Hypothalamus (tissue), 51 donors: ENCODE results near the gene EML1.

Experiments
- DNase-seq, 51 donors: peaks; one replicate each; lab custom pipeline; 2025; lab: John Stamatoyannopoulos, UW

Gene EML1

GRCh38 chr14:99918781-99919180 is 125.6 kb downstream of the EML1 start:
- DNase-seq, result peak in 2 of 51 donors; percentile 7 to 13

DNA sequence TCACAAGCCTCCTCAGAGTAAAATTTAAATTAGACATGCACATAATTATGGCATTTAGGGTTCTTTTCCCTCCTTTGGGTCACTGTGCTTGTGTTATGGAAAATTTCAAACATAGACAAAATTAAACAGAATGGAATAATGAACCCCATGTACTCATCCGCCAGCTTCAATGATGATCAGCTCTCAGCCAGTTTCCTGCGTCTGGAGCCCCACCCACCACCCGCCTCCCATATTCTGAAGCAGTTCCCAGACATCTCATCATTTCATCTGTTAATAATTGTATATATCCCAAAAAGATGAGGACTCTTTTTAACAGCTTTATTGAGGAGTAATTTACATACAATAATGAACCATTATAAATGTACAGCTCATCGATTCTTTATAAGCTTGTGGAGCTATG is 128.2 kb downstream of the EML1 start:
- no peak for DNase-seq

DNA sequence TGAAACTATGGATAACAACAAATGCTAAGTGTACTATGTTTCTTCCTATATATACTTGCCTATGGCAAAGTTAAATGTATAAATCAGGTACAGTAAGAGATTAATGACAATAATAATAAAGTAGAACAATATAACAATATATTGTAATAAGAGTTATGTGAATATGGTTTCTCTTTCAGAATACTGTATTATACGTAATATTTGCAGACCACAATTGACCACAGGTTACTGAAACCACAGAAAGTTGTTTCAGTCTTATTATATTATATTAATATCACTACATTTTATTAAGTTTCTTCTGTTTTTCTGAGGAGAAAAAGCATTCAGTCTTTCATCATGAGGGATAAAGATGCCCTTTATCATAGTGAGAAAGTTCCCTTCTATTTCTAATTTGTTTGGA is 131.2 kb downstream of the EML1 start:
- DNase-seq, result no peak

DNA sequence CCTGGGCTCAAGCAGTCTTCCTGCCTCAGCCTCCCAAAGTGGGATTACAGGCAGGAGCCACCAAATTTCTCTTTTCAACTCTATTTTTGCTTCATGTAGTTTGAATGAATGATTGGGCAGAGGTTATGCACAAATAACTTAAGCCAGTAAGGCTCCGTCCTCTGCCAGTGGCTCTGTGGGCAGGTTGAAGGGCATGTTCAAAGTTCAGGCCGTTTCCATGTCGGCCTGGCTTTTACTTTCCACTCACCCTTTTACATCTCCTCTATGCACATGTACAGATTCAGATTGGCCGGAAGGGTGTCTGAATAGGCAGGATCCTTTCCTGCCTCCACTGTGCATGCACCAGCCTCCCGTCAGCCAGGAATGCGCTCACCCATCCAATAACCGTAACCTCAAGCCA is 132.3 kb downstream of the EML1 start:
- DNase-seq, result no peak

DNA sequence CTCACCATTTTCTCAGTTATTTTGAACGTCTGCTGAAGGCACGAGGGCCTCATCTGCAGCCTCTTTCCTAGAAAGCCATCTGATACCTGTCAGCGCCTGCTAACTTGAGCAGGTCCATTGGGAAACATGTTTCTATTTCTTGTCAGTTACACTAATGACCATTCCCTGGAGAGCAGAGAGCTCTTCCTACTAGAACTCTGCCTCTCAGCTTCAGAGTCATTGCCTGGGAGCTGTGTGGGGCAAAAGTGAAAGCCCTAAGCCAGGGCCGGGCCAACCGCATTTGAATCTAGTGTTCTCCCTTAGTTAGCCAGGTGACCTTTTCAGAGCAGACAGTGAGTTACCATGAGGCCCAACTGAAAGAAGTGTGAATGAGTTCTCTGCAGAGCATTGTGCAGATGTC is 135.8 kb downstream of the EML1 start:
- no peak for DNase-seq

- DNase-seq, result no peak
Observed at GRCh38 chr14:99929601-99930000, 136.4 kb downstream of the EML1 start.

- DNase-seq, result no peak
Observed at GRCh38 chr14:99930420-99931274, 137.4 kb downstream of the EML1 start.

DNA sequence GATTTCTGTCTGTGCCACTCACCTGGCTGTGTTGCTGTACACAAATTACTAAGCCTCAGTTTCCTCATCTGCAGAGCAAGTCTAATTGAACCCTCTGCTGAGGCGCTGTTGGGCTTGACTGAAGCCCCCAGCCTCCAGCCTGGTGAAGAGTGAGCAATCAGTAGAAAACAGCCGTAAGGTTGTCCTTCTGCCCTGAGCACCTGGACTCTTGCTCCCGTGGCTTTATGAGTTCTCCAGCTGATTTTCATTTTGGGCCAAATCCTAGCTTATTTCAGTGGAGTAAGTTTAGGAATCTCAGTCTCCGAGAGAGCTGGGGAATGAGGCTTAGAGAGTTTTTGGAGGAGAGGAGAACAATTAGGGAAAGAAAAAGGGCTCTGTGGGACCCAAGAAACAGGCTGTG is 138.1 kb downstream of the EML1 start:
- no peak for DNase-seq

DNA sequence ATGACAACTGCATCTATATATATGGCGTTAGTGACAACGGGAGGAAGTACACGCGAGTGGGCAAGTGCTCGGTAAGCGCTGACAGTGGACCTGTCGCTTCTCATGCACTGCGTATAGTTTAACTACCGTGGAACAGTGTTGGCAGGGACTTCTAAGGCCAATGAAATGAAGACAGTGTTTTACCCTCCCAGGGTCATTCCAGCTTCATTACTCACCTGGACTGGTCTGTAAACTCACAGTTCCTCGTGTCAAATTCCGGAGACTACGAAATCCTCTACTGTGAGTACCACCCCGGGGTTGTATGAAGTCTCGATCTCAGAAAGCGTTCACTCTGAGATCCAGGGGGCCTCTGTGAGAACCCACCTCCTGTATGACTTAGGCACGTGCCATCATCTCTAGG is 142.8 kb downstream of the EML1 start:
- no peak for DNase-seq

DNA sequence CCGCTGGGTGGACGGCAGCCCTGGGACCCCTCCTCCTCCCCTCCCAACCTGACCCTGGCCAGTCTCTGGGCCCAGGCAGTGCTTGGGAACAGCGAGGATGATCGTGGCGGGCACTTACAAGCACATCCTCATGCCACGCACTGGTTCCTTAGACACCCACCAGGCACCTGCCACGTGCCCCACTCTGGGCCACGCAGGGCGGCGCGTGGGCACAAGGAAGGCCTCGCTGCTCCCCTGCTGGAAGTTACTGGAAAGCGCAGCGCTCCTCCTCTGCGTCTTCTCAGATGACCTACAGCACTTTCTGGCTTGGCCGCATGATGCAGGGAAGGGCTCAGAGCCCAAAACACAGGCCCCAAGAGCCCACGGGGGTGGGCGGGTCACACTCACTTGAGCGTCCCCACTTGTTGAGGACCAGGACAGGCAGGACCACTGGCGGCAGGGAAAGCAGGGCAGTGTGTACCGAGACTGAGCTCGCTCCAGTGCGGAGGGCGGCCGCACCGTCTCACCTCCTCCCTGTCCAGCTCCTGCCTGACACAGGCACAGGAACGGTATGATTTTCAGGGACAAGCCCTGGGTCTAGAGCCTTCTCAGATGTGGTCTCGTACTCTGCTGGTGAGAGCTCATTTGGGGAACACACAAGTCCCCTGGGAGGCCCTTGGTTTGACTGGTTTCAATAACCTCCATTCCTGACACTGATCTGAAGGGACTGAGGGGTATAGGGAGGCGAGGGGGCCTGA is 143.7 kb downstream of the EML1 start:
- DNase-seq, result no peak

- no peak for DNase-seq
Observed at GRCh38 chr14:99937475-99938244, 144.4 kb downstream of the EML1 start.

DNA sequence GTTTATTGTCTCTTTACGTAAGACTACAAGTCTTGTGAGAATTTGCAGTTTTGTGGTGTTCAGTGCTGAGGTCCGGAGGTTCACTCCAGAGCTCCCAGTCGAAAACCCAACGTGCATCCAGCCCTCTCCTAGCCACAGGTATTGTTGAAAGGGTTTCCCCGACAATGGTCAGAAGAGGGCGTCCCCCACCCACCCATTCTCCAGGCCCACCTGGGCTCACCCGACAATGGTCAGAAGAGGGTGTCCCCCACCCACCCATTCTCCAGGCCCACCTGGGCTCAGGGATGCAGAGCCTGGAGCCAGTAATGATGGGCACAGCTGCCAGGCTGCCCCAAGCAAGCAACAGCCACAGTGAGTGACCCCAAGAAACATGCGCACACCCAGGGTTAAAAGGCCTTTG is 145.2 kb downstream of the EML1 start:
- DNase-seq, result no peak

- DNase-seq, result no peak
Observed at GRCh38 chr14:99938896-99939295, 145.7 kb downstream of the EML1 start.

DNA sequence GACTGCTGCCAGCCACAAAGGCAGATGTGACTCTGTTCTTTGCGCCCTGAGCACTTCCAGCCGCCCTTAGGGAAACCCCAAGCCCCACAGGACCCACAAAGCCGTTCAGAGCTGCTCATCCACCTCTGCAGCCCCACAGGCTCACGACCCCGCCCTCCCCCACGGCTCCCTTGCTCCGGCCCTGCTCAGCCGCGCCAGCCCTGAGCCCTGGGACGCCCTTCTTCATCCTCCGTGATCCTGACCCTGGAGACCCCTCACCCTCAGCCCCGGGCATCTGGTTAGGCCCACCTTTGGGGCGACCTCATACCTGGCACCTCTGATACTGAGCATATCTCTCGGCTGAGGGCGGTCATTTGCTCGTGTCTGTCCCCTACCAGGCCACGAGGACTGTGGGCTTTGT is 146.2 kb downstream of the EML1 start:
- no peak for DNase-seq

- DNase-seq, result no peak
Observed at GRCh38 chr14:99940064-99940463, 146.9 kb downstream of the EML1 start.

DNA sequence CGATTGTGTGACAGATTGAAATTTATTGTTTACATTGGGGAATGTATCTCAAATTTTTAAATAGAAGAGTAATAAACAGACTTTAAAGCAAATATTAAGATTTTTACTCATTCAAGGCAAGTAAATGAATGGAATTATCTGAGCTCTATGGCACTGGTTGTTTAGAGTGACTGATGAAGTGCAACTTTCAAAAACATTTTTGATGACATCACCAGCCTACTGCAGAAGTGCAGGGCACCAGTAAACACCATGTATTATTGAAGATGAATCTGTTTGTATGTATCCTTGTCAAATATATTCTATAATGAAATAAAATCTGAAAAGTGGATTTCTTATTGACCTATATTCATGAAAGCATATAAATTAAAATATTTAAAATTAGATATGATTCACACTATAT is 148.0 kb downstream of the EML1 start:
- DNase-seq, result no peak

DNA sequence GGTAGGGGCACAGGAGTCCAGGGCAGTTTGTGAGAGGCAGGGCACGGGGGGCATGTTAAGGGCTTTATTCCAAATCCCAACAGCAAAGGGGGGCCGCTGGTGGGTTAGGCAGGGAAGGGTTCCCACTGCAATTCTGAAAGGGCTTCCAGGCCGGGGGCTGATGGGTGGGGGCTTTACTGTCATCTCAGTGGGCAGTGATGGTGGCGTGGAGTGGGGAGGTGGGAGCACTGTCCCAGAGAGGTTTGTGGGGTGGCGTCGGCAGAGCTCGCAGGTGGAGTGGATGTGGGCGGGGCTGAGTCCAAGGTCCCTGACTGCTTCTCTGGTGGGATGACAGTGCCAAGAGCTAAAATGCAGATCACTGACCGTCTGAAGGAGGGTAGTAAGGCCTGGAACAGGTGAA is 150.4 kb downstream of the EML1 start:
- DNase-seq, result no peak

DNA sequence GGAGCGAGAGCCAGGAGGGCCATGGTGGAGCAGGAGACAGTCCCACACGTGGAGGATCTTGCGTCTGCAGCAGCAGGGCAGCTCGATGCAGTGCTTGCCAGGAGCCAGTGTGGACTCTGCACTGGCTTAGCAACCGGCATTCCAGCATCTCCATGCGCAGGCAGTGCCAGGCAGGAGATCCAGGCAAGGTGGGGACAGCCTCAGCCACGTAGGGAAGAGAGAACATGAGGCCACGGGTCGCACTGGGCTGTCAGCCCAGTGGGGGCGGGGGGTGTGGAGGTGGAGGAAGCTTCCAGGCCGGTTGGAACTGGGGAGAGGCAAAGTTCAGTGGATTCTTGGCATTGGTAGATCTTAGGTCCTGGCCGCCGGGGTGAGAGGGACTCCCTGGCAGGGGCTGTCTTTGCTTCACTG is 151.0 kb downstream of the EML1 start:
- DNase-seq, result no peak

- peak in 1 of 51 donors; percentile 32 for DNase-seq
Observed at GRCh38 chr14:99945732-99946651, 152.8 kb downstream of the EML1 start.
